Subcutaneous adipose tissue (tissue), 4 donors: ENCODE measurements around the gene PRDM16. TPM values are rescaled to one million over a fixed set of nuclear protein-coding genes. Genes with fewer than 3 reads are reported as not detected.

Experiments
- CTCF ChIP-seq: fragments of 450-650 bp; IDR thresholded peaks from one replicate; pipeline ENCODE4 v1.5.1; 2016; ENCODE audit warnings: low read depth, mild to moderate bottlenecking, control low read depth, antibody characterized with exemption, moderate library complexity
- total RNA-seq, 4 donors: library from RNA; depleted of rRNA; stranded (reverse); fragments of >200 nt; gene quantifications; one replicate each; pipeline ENCODE4 v1.1.0, GENCODE V29; 2016

The PRDM16 gene
- total RNA-seq, 4 donors from 2014 or later, result 0.82 to 1.7 (median 1.1) TPM

- no peak for TF ChIP-seq CTCF
These were observed 193.1 kb downstream of the PRDM16 start for GRCh38 chr1:3261969-3262579.

- TF ChIP-seq CTCF, result no peak
These were observed 193.8 kb downstream of the PRDM16 start for GRCh38 chr1:3262681-3263286.

GRCh38 chr1:3263790-3264189 lies 194.8 kb downstream of the PRDM16 start:
- TF ChIP-seq CTCF, result no peak

- TF ChIP-seq CTCF, result no peak
These were observed 195.5 kb downstream of the PRDM16 start for GRCh38 chr1:3264456-3264855.

- TF ChIP-seq CTCF, result no peak
These were observed 197.1 kb downstream of the PRDM16 start for GRCh38 chr1:3265835-3266805.

GRCh38 chr1:3266870-3267549 lies 198.0 kb downstream of the PRDM16 start:
- no peak for TF ChIP-seq CTCF
